BJ (cell line): ENCODE data around the gene TBXAS1. TPM values are rescaled to one million over a fixed set of nuclear protein-coding genes. Genes with fewer than 3 reads are reported as not detected.

Source experiments
- CTCF ChIA-PET: fragments of 350-600 bp; formaldehyde crosslinking; extraction: SDS; loops from one replicate; lab custom pipeline; 2021; ENCODE audit warnings: antibody characterized with exemption, inconsistent platforms; lab: Yijun Ruan, JAX
- POLR2A ChIA-PET: fragments of 300-600 bp; sonication (Branson Sonifier 250); formaldehyde crosslinking; extraction: SDS; loops from one replicate; lab custom pipeline; 2021; ENCODE audit warnings: antibody characterized with exemption; lab: Charles Lee
- DNase-seq: peaks from one replicate; pipeline ENCODE4 v3.0.0-alpha.2; 2011; ENCODE audit warnings: low read depth
- H3K27me3 ChIP-seq: 2 replicates; pipeline ENCODE4 v1.6.0; 2011; ENCODE audit warnings: low read length; ENCODE audit not compliant: control insufficient read depth, insufficient read depth
- H3K36me3 ChIP-seq: 2 replicates; pipeline ENCODE4 v1.5.1; 2011; ENCODE audit warnings: low read length; ENCODE audit not compliant: control insufficient read depth, insufficient read depth
- H3K4me3 ChIP-seq: 2 replicates; pipeline ENCODE4 v1.5.1; 2011; ENCODE audit warnings: low read depth, mild to moderate bottlenecking, control low read depth, low read length
- CTCF ChIP-seq: IDR thresholded peaks from 2 replicates; pipeline ENCODE4 v1.5.1; 2011; ENCODE audit warnings: low read depth, mild to moderate bottlenecking, control low read depth, inconsistent platforms, low read length, moderate library complexity; ENCODE audit not compliant: insufficient read depth
- polyA plus RNA-seq: library from polyadenylated mRNA; depleted of rRNA; stranded (reverse); fragments of >200 nt; gene quantifications from 2 replicates; pipeline ENCODE4 v1.2.3, GENCODE V29; 2011

The TBXAS1 gene
- polyA plus RNA-seq, 1 experiment = 0.16 TPM

- no peak for DNase-seq
- peaks cover 4% of the 10 kb centered on the region; the same call in 1 of the 2 replicates for H3K27me3 ChIP-seq
- no peak for TF ChIP-seq CTCF
- no peaks in the 10 kb centered on the region for H3K36me3 ChIP-seq
- POLR2A ChIA-PET = no interaction called here
- CTCF ChIA-PET = interaction anchor here (0.5 to 0.9 kb wide), 4 partner anchors 8 to 401 kb away, joined by 3 read pairs; no protein-coding TSS in a partner anchor
- no peak overlapping the region for H3K4me3 ChIP-seq
Observed at GRCh38 chr7:140008755-140009610, 179.9 kb downstream of the TBXAS1 start.

- ChIA-PET POLR2A (no interaction called here), CTCF (no interaction called here)
- TF ChIP-seq CTCF = no peak
- no peak for DNase-seq
- Histone ChIP-seq H3K27me3 (peaks cover 4% of the 10 kb centered on the region; the same call in 1 of the 2 replicates), H3K4me3 (no peak overlapping the region), H3K36me3 (no peaks in the 10 kb centered on the region)
Observed at GRCh38 chr7:140009735-140010134, 180.7 kb downstream of the TBXAS1 start.

GRCh38 chr7:140010194-140010895 lies 181.3 kb downstream of the TBXAS1 start:
- no peak for DNase-seq
- no peaks in the 10 kb centered on the region for H3K36me3 ChIP-seq
- ChIA-PET CTCF (no interaction called here), POLR2A (no interaction called here)
- no peak overlapping the region for H3K4me3 ChIP-seq
- H3K27me3 ChIP-seq = peaks cover 4% of the 10 kb centered on the region; the same call in 1 of the 2 replicates
- no peak for TF ChIP-seq CTCF

- DNase-seq = no peak
- CTCF ChIA-PET = interaction anchor here (1.1 kb wide), 1 partner anchor 11 kb away, joined by 3 read pairs; no protein-coding TSS in a partner anchor
- Histone ChIP-seq H3K36me3 (no peaks in the 10 kb centered on the region), H3K4me3 (no peak overlapping the region), H3K27me3 (peaks cover 4% of the 10 kb centered on the region; the same call in 1 of the 2 replicates)
- POLR2A ChIA-PET = no interaction called here
- no peak for TF ChIP-seq CTCF
Observed at GRCh38 chr7:140013676-140014075, 184.6 kb downstream of the TBXAS1 start.

GRCh38 chr7:140014123-140014522 lies 185.1 kb downstream of the TBXAS1 start:
- no peak for TF ChIP-seq CTCF
- H3K4me3 ChIP-seq = no peak overlapping the region
- ChIA-PET CTCF (no interaction called here), POLR2A (no interaction called here)
- DNase-seq = no peak
- peaks cover 4% of the 10 kb centered on the region; the same call in 1 of the 2 replicates for H3K27me3 ChIP-seq
- H3K36me3 ChIP-seq = no peaks in the 10 kb centered on the region
